GM19328 (cell line): ENCODE data around the gene MYADML2.
"Not testable (repeated sequence)": the region's sequence is repeated elsewhere in the genome, so short reads cannot be mapped to it uniquely, and the experiment has no call there.

Experiments used
- ATAC-seq: cut with Tn5 transposase; IDR thresholded peaks from one replicate; pipeline ENCODE4 v1.9.1; 2021; ENCODE audit warnings: mild to moderate bottlenecking, moderate library complexity; ENCODE audit not compliant: unreplicated experiment

Gene MYADML2

GRCh38 chr17:81947189-81947588, at the start of gene MYADML2:
Gene MYADML2 (minus strand): TSS chr17:81947233. CDS start chr17:81941741, 5,492 bp downstream.
- ATAC-seq, result no peak

DNA sequence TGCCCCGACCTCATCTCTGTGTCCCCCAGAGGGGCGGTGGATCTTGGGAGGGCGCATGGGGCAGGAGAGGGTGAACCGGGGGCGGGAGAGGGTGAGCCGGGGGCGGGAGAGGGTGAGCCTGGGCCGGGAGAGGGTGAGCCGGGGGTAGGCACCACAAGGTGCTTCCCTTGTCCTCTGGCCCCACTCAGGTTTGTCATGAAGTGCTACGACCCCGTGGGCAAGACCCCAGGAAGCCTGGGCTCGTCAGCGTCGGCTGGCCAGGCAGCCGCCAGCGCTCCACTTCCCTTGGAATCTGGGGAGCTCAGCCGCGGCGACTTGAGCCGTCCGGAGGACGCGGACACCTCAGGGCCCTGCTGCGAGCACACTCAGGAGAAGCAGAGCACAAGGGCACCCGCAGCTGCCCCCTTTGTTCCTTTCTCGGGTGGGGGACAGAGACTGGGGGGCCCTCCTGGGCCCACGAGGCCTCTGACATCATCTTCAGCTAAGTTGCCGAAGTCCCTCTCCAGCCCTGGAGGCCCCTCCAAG, 49.3 kb upstream of the MYADML2 start:
- ATAC-seq, result no peak

DNA sequence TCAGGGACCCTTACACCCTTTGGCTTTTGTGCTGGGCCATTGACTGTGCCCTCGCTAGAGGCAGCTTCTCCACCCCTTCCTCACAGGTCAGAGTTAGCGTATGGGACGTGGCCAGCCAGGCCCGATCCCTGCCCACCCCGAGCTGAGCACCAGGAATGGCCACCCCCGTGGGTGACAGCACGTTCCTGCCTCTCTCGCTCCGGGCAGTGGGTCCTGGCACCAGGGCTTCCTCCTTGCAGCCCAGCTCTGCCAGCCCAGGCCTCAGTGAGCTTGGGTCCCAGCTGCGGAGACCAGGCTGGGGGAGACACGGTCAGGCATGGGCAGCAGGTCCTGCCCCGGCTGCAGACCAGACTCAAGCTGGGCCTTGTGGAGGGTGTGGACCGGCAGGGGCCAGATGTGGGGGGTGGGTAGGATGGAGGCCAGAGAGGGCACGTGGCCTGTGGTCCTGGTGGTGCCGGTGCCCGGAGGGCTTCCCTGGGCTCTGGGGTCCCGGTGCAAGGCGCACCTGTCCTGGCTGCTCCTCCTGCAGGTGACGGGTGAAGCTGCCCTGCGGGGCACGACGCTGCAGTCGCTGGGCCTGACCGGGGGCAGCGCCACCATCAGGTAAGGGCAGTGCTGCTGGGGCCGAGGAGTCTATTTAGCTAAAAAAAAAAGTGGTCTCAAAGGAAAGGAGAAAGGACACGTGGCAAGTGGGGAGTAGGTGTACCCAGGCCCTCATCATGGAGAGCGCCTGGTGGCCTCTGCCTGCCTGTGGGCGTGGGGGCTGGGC, 48.6 kb upstream of the MYADML2 start:
- no peak for ATAC-seq

DNA sequence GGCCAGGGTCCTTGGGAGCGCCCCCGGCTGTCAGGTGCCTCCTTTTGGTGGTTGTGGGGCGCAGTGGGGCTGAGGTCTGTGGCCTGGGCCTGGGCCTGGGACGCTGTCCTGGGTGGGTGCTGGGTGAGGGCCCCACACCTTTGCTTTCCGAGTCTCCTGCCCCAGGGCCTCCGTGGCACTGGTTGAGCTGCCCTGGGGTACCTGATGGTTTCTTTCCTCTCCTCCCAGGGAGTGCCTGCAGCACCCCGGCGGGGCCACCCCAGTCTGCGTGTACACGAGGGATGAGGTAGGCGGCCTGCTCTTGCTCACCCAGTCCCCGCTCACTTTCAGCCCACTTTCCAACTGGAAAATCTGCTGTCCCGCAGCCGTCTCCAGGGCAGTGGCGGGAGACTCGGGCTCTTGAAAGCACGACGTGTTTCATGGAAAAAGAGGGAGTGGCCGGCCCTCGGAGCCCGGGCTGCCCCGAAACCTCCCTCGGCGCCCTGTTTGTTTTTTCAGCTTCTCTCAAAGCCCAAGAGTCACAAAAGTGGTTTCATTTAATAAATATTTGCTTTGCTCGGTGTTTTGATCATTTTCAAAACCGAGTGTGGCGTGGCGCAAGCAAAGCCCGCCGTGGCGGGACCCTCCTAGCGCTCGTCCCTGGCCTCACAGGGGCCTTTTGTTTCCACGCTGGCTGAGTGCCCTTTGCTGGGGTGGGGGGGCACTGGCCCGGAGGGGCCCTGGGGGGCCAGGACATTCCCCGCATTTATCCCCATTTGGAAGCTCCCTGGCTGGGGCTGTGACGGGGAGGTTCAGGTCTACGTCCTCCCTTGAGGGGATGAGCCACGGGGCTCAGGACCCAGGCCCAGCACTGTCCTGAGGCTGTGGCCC, 47.8 kb upstream of the MYADML2 start:
- ATAC-seq, result no peak

DNA sequence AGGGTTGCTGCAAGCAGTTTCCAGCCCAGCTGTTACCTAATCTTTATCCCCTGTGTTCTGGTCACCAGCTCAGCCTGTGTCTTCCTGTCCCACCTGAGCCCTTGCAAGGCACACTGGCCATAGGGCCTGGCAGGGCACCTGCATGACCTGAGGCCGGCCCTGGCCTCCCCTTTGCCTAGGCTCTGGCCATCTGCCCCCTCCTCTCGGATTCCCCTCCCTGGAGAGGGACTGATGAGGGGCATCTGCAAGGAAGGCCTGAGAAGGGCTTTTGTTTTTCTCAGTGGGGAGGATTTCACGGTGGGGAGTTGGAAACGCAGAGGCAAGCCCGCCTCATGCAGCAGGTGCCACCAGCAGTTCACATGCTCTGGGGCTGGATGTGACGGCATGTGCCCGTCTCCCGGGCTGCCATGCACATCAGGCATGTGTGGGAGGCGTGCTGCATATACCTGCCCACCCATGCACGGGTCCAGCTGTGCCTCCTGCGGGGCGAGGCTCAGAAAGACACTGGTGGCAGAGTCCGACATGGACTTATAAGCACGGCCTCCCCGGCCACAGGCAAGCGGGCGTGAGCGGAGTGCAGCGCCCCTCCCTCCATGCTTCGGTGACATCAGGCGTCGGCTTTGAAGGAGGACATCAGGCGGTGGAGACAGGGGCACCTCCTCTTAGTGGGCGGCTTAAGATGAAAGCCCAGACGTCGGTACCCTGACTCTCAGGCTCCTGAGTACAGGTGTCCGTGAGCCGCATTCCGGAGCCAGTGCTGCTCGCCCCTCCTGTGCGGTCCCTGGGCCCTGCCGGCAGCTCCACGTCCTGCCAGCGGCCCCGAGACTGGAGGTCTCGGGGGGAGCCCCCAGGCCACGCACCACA, 46.9 kb upstream of the MYADML2 start:
- no peak for ATAC-seq

DNA sequence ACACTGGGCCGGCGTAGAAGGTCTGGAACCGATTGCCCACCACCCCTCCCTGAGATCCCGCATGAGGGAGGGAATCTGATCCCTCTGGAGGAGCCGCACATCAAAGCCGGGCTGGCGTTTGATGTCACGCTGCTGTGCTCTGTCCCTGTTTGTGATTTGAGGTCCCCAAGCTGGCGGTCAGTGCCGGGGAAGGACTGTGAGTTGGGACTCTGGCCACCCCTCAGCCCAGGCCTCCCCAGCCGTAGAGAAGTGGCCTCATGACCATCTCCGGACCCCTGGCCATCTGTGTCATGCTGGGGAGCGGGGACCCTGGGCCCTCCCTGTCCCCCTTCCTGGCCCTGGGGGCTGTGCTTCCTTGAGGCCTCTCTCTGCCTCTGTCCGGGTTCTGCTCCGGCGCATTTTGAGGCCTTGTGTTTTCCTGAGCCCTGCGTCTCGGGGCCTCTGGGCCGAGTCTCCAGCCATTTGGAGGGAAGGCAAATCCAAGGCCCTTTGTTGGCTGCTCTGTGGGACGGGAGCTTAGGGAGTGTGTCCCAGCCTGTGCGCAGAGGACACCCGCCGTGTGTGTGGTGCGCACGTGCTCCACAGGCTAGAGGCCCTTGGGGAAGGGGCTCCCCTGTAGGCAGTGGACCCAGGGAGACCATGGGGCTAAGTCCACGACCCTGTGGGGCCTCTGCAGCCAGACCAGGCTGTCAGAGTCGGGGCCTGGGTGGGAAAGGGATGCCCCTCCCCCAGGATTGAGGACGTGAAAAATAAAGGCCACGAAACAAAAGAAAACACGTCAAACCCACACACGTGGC, 45.5 kb upstream of the MYADML2 start:
- no peak for ATAC-seq

GRCh38 chr17:81991684-81992305, 44.8 kb upstream of the MYADML2 start:
- no peak for ATAC-seq

DNA sequence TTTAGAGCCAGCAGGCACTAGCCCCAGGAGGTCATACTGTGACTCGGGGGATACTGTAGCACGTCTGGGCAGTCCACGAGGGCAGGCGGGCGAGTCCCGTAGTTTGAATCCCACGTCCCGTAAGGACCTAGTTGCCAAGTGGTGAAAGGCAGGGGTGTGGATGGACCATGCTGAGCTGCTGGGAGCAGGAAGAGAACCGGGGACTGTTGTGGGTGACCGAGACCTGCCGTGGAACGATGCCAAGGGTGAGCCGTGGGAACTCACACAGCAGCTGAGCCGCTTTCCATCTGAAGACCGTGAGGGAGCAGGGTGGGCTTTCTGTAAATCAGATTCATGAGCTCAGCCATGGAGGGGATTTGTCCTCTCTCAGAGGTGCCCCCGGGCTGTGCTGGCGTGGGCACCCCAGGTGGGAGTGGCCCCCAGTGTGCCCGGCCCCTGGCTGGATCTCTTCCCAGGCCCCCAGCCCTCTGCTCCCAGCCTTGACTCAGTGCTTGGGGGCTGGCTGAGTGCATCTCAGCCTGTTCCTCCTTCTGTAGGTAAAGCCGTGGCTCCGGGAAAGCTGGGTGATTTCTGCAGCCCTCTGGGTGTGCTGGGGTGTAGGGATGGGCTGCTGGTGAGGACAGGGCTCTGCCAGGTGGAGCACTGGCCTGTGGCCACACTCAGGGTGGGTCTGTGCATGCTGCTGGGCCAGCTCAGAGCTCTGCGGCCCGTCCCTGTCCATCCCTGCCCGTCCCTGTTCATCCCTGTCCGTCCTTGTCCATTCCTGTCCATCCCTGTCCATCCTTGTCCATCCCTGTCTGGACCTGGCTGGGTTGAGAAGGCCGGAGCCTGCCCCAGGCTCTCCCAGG, 44.0 kb upstream of the MYADML2 start:
- ATAC-seq, result no peak

GRCh38 chr17:81987161-81987770, 40.2 kb upstream of the MYADML2 start:
- ATAC-seq, result no peak

DNA sequence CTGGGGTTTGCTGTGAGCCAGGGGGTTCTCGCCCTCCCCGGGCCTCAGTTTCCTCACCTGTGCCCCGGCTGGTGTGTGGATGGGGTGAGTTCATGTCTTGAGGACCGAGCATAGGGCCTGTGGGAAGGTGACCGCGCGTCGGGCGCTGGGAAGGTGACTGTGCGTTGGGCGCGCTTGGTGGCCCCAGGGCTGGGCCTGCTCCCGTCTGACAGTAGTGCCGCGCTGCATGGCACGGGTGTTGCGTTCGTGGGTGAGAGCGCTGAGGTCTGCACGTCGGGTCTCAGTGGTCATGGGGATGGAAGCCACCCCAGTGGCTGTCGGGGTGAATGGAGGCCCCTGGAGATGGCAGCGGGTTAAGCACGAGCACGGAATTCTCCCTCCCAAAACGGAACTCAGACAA, 39.6 kb upstream of the MYADML2 start:
- ATAC-seq, result no peak

GRCh38 chr17:81984773-81985410, 37.9 kb upstream of the MYADML2 start:
- ATAC-seq, result no peak

GRCh38 chr17:81983639-81984373, 36.8 kb upstream of the MYADML2 start:
- no peak for ATAC-seq

DNA sequence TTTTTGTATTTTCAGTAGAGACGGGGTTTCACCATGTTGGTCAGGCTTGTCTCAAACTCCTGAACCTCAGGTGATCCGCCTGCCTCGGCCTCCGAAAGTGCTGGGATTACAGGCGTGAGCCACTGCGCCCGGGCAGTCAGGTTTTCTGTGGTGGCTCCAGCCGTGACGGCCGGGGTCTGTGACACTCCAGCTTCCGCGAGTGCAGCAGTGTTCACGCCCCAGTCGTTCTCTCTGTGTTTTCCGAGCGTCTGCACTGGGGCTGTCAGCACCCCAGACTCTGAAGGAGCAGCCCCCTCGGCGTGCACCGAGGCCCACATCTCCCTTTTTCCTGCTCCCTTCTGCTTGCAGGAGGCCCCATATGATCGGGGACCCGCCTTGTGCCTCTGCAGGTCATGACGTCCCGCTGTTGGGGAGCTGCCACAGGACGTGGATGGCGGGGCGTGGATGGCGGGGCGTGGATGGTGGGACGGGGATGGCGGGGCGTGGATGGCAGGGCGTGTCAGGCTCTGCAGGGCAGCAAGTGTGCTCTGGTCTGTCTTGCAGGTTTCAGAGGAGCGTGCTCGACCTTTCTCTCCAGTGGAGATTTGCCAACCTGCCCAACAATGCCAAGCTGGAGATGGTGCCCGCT, 36.1 kb upstream of the MYADML2 start:
- ATAC-seq, result no peak

GRCh38 chr17:81981511-81981910, 34.5 kb upstream of the MYADML2 start:
- not testable (repeated sequence) for ATAC-seq

DNA sequence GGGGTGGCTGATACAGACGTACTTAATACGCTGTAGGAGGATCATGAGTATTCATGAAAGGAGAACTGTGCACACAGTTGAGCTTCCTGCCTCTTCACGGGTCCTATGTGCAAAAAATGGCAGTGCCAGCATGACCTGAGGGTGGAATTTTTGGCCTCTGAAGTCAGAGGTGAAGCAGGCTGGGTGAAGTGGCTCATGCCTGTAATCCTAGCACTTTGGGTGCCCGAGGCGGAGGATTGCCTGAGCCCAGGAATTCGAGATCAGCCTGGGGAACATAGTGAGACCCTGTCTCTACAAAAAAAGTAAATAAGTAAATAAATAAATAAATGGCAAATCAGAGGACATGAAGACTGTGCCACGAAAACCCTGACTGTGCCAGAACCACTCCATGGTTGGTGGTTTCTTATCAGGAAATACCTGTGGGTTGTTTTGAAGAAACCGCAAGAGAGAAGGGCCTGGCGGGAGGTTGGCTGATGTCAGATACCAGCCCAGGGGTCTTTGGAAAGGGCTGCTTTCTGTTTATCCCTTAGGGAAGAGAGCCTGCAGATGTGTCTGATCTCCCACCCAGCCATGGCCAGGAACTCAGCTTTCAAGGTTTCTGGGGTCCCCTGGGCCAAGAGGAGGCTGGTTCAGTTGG, 33.8 kb upstream of the MYADML2 start:
- no peak for ATAC-seq

GRCh38 chr17:81980122-81980521, 33.1 kb upstream of the MYADML2 start:
- no peak for ATAC-seq
